HG03432 (cell line): ENCODE data around the gene SMIM7.
"Not testable (repeated sequence)": the region's sequence is repeated elsewhere in the genome, so short reads cannot be mapped to it uniquely, and the experiment has no call there.

ENCODE experiments used
- ATAC-seq: cut with Tn5 transposase; IDR thresholded peaks from one replicate; pipeline ENCODE4 v1.9.1; 2021; ENCODE audit warnings: mild to moderate bottlenecking, moderate library complexity; ENCODE audit not compliant: unreplicated experiment

The SMIM7 gene

GRCh38 chr19:16659832-16660708 is at the start of gene SMIM7:
SMIM7 (minus strand) TSS chr19:16660144; CDS start chr19:16660110, 34 bp downstream.
- ATAC-seq: peak; percentile 83

- no peak for ATAC-seq
Measured at GRCh38 chr19:16703677-16704076, 43.7 kb upstream of the SMIM7 start.

GRCh38 chr19:16702123-16702522 is 42.2 kb upstream of the SMIM7 start:
- ATAC-seq: no peak

- no peak for ATAC-seq
Measured at GRCh38 chr19:16698914-16699313, 39.0 kb upstream of the SMIM7 start.

GRCh38 chr19:16688084-16688483 is 28.1 kb upstream of the SMIM7 start:
- no peak for ATAC-seq

GRCh38 chr19:16684216-16684615 is 24.3 kb upstream of the SMIM7 start:
- no peak for ATAC-seq

- ATAC-seq: no peak
Measured at GRCh38 chr19:16682539-16682938, 22.6 kb upstream of the SMIM7 start.

- ATAC-seq: no peak
Measured at GRCh38 chr19:16679811-16680210, 19.9 kb upstream of the SMIM7 start.

- ATAC-seq: no peak
Measured at GRCh38 chr19:16678498-16678897, 18.6 kb upstream of the SMIM7 start.

GRCh38 chr19:16677055-16677454 is 17.1 kb upstream of the SMIM7 start:
- ATAC-seq: no peak

- no peak for ATAC-seq
Measured at GRCh38 chr19:16676101-16676798, 16.3 kb upstream of the SMIM7 start.

- ATAC-seq: not testable (repeated sequence)
Measured at GRCh38 chr19:16673839-16674238, 13.9 kb upstream of the SMIM7 start.

- no peak for ATAC-seq
Measured at GRCh38 chr19:16673231-16673630, 13.3 kb upstream of the SMIM7 start.

- ATAC-seq: no peak
Measured at GRCh38 chr19:16671652-16672274, 11.8 kb upstream of the SMIM7 start.

GRCh38 chr19:16670291-16670690 is 10.3 kb upstream of the SMIM7 start:
- no peak for ATAC-seq

- not testable (repeated sequence) for ATAC-seq
Measured at GRCh38 chr19:16668702-16669101, 8.8 kb upstream of the SMIM7 start.

GRCh38 chr19:16668176-16668575 is 8.2 kb upstream of the SMIM7 start:
- no peak for ATAC-seq

- no peak for ATAC-seq
Measured at GRCh38 chr19:16661480-16662034, 1.6 kb upstream of the SMIM7 start.

GRCh38 chr19:16660763-16661479 is 977 bp upstream of the SMIM7 start, which contains the start of gene TMEM38A:
TMEM38A (plus strand) TSS chr19:16661139; CDS start chr19:16661218, 79 bp downstream.
- peak; percentile 36 for ATAC-seq

GRCh38 chr19:16659464-16659831 is 496 bp downstream of the SMIM7 start:
- no peak for ATAC-seq

GRCh38 chr19:16657384-16657783 is 2.6 kb downstream of the SMIM7 start:
- ATAC-seq: no peak
